ENCODE data around the gene FTL. TPM values are rescaled to one million over a fixed set of nuclear protein-coding genes. Genes with fewer than 3 reads are reported as not detected.
A peak's percentile ranks its signal among the peaks of the same experiment; 100 is the strongest.

FTL gene
- total and polyA plus RNA-seq, 2 donors, result 1,031 to 8,316 TPM

DNA sequence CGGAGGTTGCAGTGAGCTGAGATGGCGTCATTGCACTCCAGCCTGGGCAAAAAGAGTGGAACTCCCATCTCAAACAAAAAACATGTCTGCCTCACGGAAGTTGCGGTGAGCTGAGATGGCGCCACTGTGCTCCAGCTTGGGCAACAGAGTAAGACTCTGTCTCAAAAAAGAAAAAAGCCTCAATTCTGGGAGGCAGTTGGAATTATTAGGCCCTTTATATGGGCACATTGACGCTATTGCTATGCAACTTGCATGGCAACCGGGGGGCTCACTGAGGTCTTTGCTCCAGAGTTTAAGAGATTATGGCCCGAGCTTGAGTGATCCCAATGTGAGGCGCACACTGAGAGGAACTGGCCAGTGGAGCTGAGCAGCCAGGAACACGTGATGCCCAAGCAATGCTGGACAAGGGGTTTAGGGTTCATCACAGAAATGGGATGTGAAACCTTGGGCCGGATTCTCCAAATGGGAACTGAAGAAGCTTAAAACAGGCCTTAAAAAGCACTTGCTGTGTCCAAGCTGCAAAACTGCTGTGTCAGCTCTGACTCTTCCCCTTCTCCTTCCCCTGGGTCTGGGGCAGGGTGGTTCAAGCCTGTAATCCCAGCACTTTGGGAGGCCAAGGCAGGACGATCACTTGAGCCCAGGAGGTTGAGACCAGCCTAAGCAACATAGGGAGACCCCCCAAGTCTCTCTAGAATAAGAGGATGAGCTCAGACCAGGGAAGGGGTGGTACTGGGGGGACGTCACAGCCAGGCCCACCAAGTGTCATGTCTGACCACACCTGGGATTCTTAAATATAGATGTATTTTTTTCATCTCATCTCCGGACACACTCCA is 2.5 kb downstream of the FTL start:
- no peaks in the 10 kb centered on the region for H3K27me3 ChIP-seq (ENCODE audit: control insufficient read depth in 2 of 2, insufficient read depth in 1 of 2, low read length in 1 of 2)
- H3K9me3 ChIP-seq (ENCODE audit: control insufficient read depth in 2 of 2, insufficient read depth in 1 of 2, low read length in 1 of 2), result peaks cover 0 to 8% of the 10 kb centered on the region in 2 donors
- WGBS, result 94% methylated on average over 14 of the region's 14 CpGs
- H3K36me3 ChIP-seq (ENCODE audit: control insufficient read depth in 2 of 2, insufficient read depth in 2 of 2, low read length in 1 of 2), result peaks cover 34 to 46% of the 10 kb centered on the region in 2 donors
- H3K27ac ChIP-seq (ENCODE audit: low read depth in 1 of 2, low read length in 1 of 2), result peak overlapping the region in 1 of 2 donors; percentile 48
- DNase-seq (ENCODE audit: low read depth in 6 of 9, low spot score in 9 of 9), result peak in 1 of 9 donors; percentile 41
- no peak overlapping the region for H3K4me3 ChIP-seq (ENCODE audit: low read length in 2 of 2)
- peaks cover 28 to 39% of the 10 kb centered on the region in 2 donors for H3K4me1 ChIP-seq (ENCODE audit: control insufficient read depth in 2 of 2, insufficient read depth in 2 of 2, low read length in 2 of 2)

DNA sequence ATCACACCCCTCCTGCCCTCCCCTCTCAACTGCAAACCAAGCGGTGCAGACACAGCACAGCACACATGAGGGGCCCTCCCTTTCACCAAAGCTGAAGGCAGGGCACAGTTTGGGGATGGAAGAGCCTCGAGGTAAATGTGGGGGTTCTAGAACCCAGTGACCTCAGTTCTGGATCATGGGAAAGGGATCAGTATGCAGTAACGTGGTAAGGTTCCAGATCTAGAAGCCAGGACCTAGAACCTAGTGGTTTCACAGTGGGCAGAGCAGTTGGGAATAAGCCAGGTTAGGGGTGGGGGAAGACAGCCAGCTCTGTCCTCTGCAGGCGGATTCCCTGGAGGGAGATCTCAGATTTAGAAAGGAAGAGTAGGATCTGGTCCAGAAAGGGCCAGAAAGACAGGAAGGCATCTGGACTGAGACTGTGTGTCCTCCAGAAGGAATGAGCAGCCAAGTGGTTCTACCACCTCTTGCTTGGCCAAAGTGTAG is 3.1 kb downstream of the FTL start:
- no peak for DNase-seq (ENCODE audit: low read depth in 6 of 9, low spot score in 9 of 9)
- H3K27ac ChIP-seq (ENCODE audit: low read depth in 1 of 2, low read length in 1 of 2), result no peak overlapping the region
- peaks cover 26 to 32% of the 10 kb centered on the region in 2 donors for H3K4me1 ChIP-seq (ENCODE audit: control insufficient read depth in 2 of 2, insufficient read depth in 2 of 2, low read length in 2 of 2)
- no peak overlapping the region for H3K4me3 ChIP-seq (ENCODE audit: low read length in 2 of 2)
- H3K36me3 ChIP-seq (ENCODE audit: control insufficient read depth in 2 of 2, insufficient read depth in 2 of 2, low read length in 1 of 2), result peaks cover 34 to 46% of the 10 kb centered on the region in 2 donors
- peaks cover 0 to 8% of the 10 kb centered on the region in 2 donors for H3K9me3 ChIP-seq (ENCODE audit: control insufficient read depth in 2 of 2, insufficient read depth in 1 of 2, low read length in 1 of 2)
- H3K27me3 ChIP-seq (ENCODE audit: control insufficient read depth in 2 of 2, insufficient read depth in 1 of 2, low read length in 1 of 2), result no peaks in the 10 kb centered on the region
- WGBS, result 90% methylated on average over 4 of the region's 4 CpGs

DNA sequence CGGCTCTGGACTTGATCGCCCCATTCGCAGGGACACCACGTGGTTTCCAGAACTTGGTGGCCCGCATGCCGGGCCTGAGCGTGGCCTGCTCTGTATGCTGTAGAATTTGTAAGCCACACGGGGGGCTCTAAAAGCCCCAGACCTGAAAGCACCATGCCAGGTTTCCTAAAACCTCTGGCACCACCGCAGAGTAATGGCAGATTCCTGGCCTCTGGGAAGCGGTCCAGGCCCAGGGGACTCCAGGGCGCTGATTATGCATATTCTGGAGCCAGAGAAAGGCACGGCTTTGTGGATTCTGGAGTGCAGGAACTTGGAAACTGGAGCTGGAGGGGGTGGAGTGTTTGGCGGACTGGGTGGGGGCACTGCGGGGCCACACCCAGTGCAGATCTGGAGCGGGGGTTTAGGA is 3.7 kb downstream of the FTL start:
- Histone ChIP-seq H3K4me1 (ENCODE audit: control insufficient read depth in 2 of 2, insufficient read depth in 2 of 2, low read length in 2 of 2) (peaks cover 20 to 27% of the 10 kb centered on the region in 2 donors), H3K27me3 (ENCODE audit: control insufficient read depth in 2 of 2, insufficient read depth in 1 of 2, low read length in 1 of 2) (no peaks in the 10 kb centered on the region), H3K36me3 (ENCODE audit: control insufficient read depth in 2 of 2, insufficient read depth in 2 of 2, low read length in 1 of 2) (peaks cover 36 to 49% of the 10 kb centered on the region in 2 donors), H3K4me3 (ENCODE audit: low read length in 2 of 2) (no peak overlapping the region), H3K27ac (ENCODE audit: low read depth in 1 of 2, low read length in 1 of 2) (no peak overlapping the region), H3K9me3 (ENCODE audit: control insufficient read depth in 2 of 2, insufficient read depth in 1 of 2, low read length in 1 of 2) (peaks cover 0 to 8% of the 10 kb centered on the region in 2 donors)
- 96% methylated on average over 15 of the region's 15 CpGs for WGBS
- DNase-seq (ENCODE audit: low read depth in 6 of 9, low spot score in 9 of 9), result no peak

DNA sequence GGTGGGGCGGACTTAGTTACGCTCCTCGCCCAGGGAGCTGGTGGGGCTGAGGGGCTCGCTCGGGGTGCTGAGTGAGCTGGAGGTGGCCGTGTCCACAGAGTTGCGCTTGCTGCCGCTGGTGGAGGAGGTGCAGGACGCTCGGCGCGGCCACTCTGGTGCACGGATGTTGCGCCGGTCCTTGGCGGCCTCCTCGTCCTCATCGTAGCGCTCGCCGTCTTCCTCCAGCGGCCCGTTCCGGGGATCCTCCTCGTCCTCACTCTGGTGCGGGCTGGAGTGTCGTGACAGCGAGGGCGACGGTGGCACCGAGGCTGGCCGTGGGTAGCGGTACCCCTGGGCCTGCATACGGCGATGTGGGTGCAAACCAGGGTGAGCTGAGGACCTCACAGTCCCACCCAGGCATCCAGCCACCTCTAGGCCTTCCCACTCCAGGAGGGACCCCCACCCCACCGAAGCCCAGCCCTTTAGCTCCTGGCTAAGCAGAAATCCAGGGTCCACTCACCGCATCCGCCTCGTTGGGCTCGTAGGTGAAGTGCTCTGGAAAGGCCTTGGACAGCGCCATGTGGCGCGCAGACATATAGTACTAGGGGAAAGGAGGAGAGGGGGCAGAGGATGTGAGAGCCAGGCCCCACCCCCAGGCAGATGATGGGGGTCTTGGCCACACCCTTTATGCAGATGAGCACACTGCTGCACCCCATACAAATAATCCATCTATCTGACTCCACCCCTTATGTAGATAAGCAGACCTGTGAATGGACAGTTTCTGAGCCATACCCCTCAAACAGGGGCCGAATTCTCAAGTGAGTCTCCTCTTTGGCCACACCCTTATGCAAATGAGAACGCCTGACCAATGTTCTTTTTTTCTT is 4.4 kb downstream of the FTL start:
- WGBS, result 98% methylated on average over 45 of the region's 45 CpGs
- Histone ChIP-seq H3K27ac (ENCODE audit: low read depth in 1 of 2, low read length in 1 of 2) (no peak overlapping the region), H3K36me3 (ENCODE audit: control insufficient read depth in 2 of 2, insufficient read depth in 2 of 2, low read length in 1 of 2) (peaks cover 43 to 55% of the 10 kb centered on the region in 2 donors), H3K4me1 (ENCODE audit: control insufficient read depth in 2 of 2, insufficient read depth in 2 of 2, low read length in 2 of 2) (peaks cover 13 to 20% of the 10 kb centered on the region in 2 donors), H3K4me3 (ENCODE audit: low read length in 2 of 2) (no peak overlapping the region), H3K27me3 (ENCODE audit: control insufficient read depth in 2 of 2, insufficient read depth in 1 of 2, low read length in 1 of 2) (no peaks in the 10 kb centered on the region), H3K9me3 (ENCODE audit: control insufficient read depth in 2 of 2, insufficient read depth in 1 of 2, low read length in 1 of 2) (peaks cover 0 to 8% of the 10 kb centered on the region in 2 donors)
- no peak for DNase-seq (ENCODE audit: low read depth in 6 of 9, low spot score in 9 of 9)

DNA sequence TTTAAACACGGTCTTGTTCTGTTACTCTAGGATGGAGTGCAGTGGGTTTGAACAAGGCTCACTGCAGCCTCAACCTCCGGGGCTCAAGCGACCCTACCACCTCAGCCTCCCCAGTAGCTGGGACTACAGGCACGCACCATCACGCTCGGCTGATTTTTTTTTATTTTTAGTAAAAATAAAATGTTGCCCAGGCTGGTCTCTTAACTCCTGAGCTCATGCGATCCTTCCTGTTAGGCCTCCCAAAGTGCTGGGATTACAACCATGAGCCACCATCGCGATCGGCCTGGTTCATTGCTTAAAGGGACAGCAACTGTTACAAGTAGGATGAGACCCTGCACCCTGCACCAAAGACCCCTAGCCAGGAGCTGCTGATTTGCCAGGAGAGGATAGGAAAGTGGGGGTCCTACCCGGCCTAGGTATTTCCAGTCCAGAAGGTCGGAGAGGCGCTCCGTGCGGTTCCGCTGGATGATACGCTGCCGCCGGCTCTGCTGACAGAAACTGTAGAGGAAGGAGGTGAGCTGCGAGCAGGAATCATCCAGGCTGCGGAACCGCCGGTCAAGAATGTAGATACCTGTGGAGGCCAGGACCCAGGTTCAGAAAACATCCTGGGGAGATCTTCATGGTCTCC is 5.1 kb downstream of the FTL start:
- peaks cover 0 to 8% of the 10 kb centered on the region in 2 donors for H3K9me3 ChIP-seq (ENCODE audit: control insufficient read depth in 2 of 2, insufficient read depth in 1 of 2, low read length in 1 of 2)
- WGBS, result 96% methylated on average over 23 of the region's 23 CpGs
- no peak overlapping the region for H3K27ac ChIP-seq (ENCODE audit: low read depth in 1 of 2, low read length in 1 of 2)
- peaks cover 11 to 16% of the 10 kb centered on the region in 2 donors for H3K4me1 ChIP-seq (ENCODE audit: control insufficient read depth in 2 of 2, insufficient read depth in 2 of 2, low read length in 2 of 2)
- no peak for DNase-seq (ENCODE audit: low read depth in 6 of 9, low spot score in 9 of 9)
- peaks cover 45 to 55% of the 10 kb centered on the region in 2 donors for H3K36me3 ChIP-seq (ENCODE audit: control insufficient read depth in 2 of 2, insufficient read depth in 2 of 2, low read length in 1 of 2)
- no peaks in the 10 kb centered on the region for H3K27me3 ChIP-seq (ENCODE audit: control insufficient read depth in 2 of 2, insufficient read depth in 1 of 2, low read length in 1 of 2)
- H3K4me3 ChIP-seq (ENCODE audit: low read length in 2 of 2), result no peak overlapping the region

DNA sequence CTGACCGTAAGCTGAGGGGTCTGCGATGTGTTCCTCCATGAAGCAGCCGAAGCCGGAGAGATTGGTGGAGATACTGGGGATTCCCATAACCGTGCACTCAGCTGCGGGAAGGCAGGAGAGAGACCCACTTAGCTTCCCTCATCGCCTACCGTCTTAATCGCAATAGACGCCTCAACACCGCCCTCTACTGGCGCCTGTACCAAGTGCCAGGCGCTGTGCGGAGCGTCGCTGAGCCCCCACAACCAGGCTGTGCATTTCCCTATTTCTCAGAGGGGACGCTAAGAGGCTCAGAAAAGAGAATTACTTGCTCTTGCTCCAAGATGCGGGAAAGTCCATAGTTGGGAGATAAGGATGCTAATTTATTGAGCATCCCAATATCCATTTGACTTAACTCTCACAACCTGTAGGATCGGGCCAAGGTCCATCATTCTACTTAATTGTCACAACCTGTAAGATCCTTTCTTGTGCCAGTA is 5.8 kb downstream of the FTL start:
- H3K4me1 ChIP-seq (ENCODE audit: control insufficient read depth in 2 of 2, insufficient read depth in 2 of 2, low read length in 2 of 2), result peaks cover 9 to 13% of the 10 kb centered on the region in 2 donors
- peaks cover 45 to 55% of the 10 kb centered on the region in 2 donors for H3K36me3 ChIP-seq (ENCODE audit: control insufficient read depth in 2 of 2, insufficient read depth in 2 of 2, low read length in 1 of 2)
- no peak overlapping the region for H3K27ac ChIP-seq (ENCODE audit: low read depth in 1 of 2, low read length in 1 of 2)

DNA sequence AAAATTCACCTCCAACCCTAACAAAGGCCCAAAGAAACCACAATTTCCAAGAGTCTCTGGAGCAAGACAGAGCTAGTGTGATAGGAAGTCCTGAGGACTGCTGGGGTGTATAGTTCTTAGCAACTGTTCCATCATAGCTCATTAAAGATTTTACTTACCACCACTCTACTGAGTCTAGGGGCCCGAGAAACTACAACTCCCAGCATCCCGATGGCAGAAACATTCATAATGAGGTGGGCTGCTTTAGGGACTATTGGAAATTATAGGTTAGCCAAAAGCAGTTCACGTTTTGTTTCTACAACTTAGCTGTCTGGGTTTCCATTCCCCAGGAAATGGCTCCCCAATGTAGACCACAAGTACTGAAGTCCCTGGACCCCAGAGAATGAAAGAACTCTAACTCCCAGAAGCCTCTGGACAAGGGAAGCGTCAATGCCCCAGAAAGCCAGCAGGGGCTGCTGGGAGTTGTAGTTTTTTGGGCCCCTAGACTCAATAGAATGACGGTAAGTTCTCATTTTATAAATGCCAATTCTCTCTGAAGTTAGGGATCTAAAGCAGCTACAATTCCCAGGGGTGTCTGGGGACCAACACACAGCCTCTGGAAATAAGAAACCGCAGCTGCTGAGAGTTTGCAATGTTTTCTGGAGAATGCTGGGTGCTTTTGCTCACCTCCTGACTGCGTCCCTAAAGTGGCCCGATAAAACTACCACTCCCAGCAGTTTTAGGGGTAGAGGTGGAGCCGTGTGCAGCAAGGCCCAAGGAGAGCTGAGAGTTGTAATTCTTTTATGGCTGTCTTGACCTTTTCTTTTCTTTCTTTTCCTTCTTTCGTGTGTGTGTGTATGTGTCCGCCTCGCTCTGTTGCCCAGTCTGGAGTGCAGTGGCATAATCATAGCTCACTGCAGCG is 11.1 kb downstream of the FTL start:
- WGBS, result 92% methylated on average over 13 of the region's 13 CpGs
- Histone ChIP-seq H3K36me3 (ENCODE audit: control insufficient read depth in 2 of 2, insufficient read depth in 2 of 2, low read length in 1 of 2) (peaks cover 20 to 30% of the 10 kb centered on the region in 2 donors), H3K9me3 (ENCODE audit: control insufficient read depth in 2 of 2, insufficient read depth in 1 of 2, low read length in 1 of 2) (no peaks in the 10 kb centered on the region), H3K27ac (ENCODE audit: low read depth in 1 of 2, low read length in 1 of 2) (no peak overlapping the region), H3K4me3 (ENCODE audit: low read length in 2 of 2) (no peak overlapping the region), H3K4me1 (ENCODE audit: control insufficient read depth in 2 of 2, insufficient read depth in 2 of 2, low read length in 2 of 2) (no peaks in the 10 kb centered on the region), H3K27me3 (ENCODE audit: control insufficient read depth in 2 of 2, insufficient read depth in 1 of 2, low read length in 1 of 2) (no peaks in the 10 kb centered on the region)
- peak in 4 of 9 donors; percentile 60 to 82 (median 64) for DNase-seq (ENCODE audit: low read depth in 6 of 9, low spot score in 9 of 9)

More for the DNA sequence above, 5.8 kb downstream of the FTL start:
- DNase-seq (ENCODE audit: low read depth in 6 of 9, low spot score in 9 of 9), result peak in 8 of 9 donors; percentile 73 to 93 (median 86)
- Histone ChIP-seq H3K9me3 (ENCODE audit: control insufficient read depth in 2 of 2, insufficient read depth in 1 of 2, low read length in 1 of 2) (peaks cover 0 to 8% of the 10 kb centered on the region in 2 donors), H3K4me3 (ENCODE audit: low read length in 2 of 2) (no peak overlapping the region), H3K27me3 (ENCODE audit: control insufficient read depth in 2 of 2, insufficient read depth in 1 of 2, low read length in 1 of 2) (no peaks in the 10 kb centered on the region)
- 21% methylated on average over 19 of the region's 19 CpGs for WGBS

DNA sequence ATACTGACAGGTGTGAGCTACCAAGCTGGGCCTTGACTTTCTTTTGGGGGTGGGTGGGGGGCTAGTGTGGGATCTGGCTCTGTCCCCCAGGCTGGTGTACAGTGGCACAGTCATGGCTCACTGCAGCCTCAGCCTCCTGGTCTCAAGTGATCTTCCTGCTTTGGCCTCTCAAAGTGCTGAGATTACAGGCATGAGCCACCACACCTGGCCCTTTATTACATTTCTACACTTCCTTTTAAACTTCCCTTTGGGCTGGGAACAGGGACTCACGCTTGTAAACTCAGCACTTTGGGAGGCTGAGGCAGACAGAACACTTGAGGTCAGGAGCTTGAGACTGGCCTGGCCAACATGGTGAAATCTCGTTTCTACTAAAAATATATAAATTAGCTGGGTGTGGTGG is 12.0 kb downstream of the FTL start:
- H3K27ac ChIP-seq (ENCODE audit: low read depth in 1 of 2, low read length in 1 of 2), result no peak overlapping the region
- H3K36me3 ChIP-seq (ENCODE audit: control insufficient read depth in 2 of 2, insufficient read depth in 2 of 2, low read length in 1 of 2), result peaks cover 23 to 39% of the 10 kb centered on the region in 2 donors
- no peak for DNase-seq (ENCODE audit: low read depth in 6 of 9, low spot score in 9 of 9)
- no peaks in the 10 kb centered on the region for H3K4me1 ChIP-seq (ENCODE audit: control insufficient read depth in 2 of 2, insufficient read depth in 2 of 2, low read length in 2 of 2)
- H3K9me3 ChIP-seq (ENCODE audit: control insufficient read depth in 2 of 2, insufficient read depth in 1 of 2, low read length in 1 of 2), result no peaks in the 10 kb centered on the region
- WGBS, result 76% methylated on average over 2 of the region's 2 CpGs
- no peaks in the 10 kb centered on the region for H3K27me3 ChIP-seq (ENCODE audit: control insufficient read depth in 2 of 2, insufficient read depth in 1 of 2, low read length in 1 of 2)
- H3K4me3 ChIP-seq (ENCODE audit: low read length in 2 of 2), result no peak overlapping the region

All from thymus (tissue), 11 donors.